Activated CD4-positive, alpha-beta T cell treated with anti-CD3 and anti-CD28 coated beads, Interleukin-2, Interleukin-6, amounts not matched to agents 100 ng/mL and 50 ng/mL, durations not matched to agents 16 hours and 8 hours (primary cell): Measurements from ENCODE around the gene DDX55.

Experiments used
- DNase-seq: peaks from one replicate; pipeline ENCODE4 v3.0.0-alpha.2; 2020

The DDX55 gene

GRCh38 chr12:123614531-123614930, 12.6 kb downstream of the DDX55 start:
- no peak for DNase-seq

- no peak for DNase-seq
Observed at GRCh38 chr12:123617144-123617543, 15.2 kb downstream of the DDX55 start.

- no peak for DNase-seq
Observed at GRCh38 chr12:123617580-123617979, 15.7 kb downstream of the DDX55 start.

GRCh38 chr12:123621101-123621500, 19.2 kb downstream of the DDX55 start:
- DNase-seq: no peak

GRCh38 chr12:123621619-123622530, 20.0 kb downstream of the DDX55 start:
- no peak for DNase-seq

- peak; percentile 99 for DNase-seq
Observed at GRCh38 chr12:123633379-123634141, 31.7 kb downstream of the DDX55 start, which contains the start of the genes EIF2B1 and GTF2H3. Gene EIF2B1, minus strand, starts transcription at chr12:123633686. Its CDS starts 129 bp downstream, at chr12:123633557. Gene GTF2H3, plus strand, starts transcription at chr12:123633829. Its CDS starts 31 bp downstream, at chr12:123633860.

- DNase-seq: no peak
Observed at GRCh38 chr12:123634142-123634561, 32.3 kb downstream of the DDX55 start.

- DNase-seq: no peak
Observed at GRCh38 chr12:123643911-123644310, 42.0 kb downstream of the DDX55 start.

GRCh38 chr12:123645380-123645779, 43.5 kb downstream of the DDX55 start:
- DNase-seq: no peak

- no peak for DNase-seq
Observed at GRCh38 chr12:123645878-123646277, 44.0 kb downstream of the DDX55 start.

- DNase-seq: no peak
Observed at GRCh38 chr12:123648401-123648800, 46.5 kb downstream of the DDX55 start.

- DNase-seq: no peak
Observed at GRCh38 chr12:123654129-123654701, 52.3 kb downstream of the DDX55 start.

GRCh38 chr12:123655420-123655819, 53.5 kb downstream of the DDX55 start:
- no peak for DNase-seq

GRCh38 chr12:123656392-123656791, 54.5 kb downstream of the DDX55 start:
- DNase-seq: no peak

GRCh38 chr12:123657211-123657610, 55.3 kb downstream of the DDX55 start:
- no peak for DNase-seq

- DNase-seq: peak; percentile 15
Observed at GRCh38 chr12:123659996-123660727, 58.3 kb downstream of the DDX55 start.

- no peak for DNase-seq
Observed at GRCh38 chr12:123667771-123668170, 65.9 kb downstream of the DDX55 start.
